Measurements from ENCODE around the gene MYH9.
A peak's percentile ranks its signal among the peaks of the same experiment; 100 is the strongest.
"Not testable (repeated sequence)": the region's sequence is repeated elsewhere in the genome, so short reads cannot be mapped to it uniquely, and the experiment has no call there.

Gene MYH9

DNA sequence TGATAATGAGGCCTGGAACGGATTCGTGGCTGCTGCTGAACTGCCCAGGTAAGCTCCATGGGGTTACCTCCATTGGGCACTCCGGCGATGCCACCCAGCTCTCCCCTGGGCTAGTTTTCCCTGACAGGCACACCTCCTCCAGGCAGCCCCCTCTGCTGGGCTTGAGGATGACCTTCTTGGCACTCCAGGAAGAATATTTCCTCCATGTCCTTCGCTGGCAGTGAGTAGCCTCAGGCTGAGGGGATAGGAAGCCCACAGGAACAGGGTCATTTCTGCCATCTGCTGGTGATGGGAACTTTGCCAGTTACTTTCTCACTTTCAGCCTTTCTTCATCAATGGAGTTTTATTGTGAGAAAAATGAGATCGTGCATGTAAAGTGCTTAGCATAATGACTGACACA is 126.1 kb downstream of the MYH9 start:
- DNase-seq = not testable (repeated sequence)

DNA sequence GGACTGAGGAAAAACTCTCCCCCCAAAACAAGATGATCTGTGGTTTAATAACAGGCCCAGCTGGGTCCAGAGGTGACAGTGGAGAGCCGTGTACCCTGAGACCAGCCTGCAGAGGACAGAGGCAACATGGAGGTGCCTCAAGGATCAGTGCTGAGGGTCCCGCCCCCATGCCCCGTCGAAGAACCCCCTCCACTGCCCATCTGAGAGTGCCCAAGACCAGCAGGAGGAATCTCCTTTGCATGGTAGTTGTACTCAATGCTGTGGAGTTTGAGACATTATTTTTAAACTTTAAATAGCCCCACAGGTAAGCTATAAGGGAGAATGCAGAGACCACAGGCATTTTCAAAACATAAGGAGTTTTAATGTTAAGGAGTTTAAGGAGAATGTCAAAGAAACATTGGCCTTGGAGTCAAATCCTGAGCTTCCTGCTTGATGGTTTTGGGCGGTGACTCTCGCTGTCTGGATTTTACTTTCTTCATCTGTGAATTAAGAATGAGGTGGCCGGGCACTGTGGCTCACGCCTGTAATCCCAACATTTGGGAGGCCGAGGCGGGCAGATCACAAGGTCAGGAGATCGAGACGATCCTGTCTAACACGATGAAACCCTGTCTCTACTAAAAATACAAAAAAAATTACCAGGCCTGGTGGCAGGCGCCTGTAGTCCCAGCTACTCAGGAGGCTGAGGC is 128.0 kb downstream of the MYH9 start:
- no peak for DNase-seq

DNA sequence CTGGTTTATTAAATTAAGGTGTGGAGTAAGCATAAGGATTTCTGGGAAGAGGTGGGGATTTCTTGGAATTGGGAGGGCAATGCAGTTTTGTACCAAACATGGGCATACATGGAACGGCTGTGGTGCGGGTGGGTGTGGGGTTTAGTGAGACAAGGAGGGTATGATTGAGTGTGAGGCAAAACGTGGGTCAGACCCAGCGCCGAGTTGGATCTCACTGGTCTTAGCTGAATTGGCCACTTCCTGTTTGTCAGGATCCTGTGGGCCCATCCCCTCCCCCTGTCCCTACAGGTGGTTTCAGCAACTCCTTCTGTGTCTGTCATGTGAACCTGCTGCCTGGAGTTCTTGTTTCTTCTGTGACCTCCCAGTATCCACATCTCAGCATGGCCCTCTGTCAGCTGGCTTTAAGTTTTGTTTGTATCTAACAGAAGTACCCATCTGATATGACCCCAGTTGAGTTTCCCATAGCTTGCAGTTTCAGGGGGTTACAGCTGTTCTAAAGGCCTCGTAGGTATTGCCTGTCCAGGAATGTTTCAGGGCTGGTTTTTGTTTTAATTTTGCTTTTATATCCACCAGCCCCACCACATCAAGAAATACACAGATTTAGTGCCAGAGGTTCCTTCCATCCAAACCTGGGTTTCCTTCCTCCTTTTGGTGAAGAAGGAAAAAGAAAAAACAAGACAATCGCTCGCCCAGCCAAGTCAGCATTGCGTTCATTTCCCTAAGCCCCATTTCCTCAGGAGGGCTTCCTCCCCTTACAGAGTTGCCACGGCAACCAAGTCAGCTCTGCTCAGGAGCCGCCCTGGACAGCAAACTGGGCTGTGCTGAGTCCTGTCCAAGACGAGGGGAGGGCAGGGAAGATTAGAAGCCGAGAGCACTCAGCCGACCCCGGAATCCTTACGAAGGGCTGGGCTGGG is 128.8 kb downstream of the MYH9 start:
- no peak for DNase-seq

DNA sequence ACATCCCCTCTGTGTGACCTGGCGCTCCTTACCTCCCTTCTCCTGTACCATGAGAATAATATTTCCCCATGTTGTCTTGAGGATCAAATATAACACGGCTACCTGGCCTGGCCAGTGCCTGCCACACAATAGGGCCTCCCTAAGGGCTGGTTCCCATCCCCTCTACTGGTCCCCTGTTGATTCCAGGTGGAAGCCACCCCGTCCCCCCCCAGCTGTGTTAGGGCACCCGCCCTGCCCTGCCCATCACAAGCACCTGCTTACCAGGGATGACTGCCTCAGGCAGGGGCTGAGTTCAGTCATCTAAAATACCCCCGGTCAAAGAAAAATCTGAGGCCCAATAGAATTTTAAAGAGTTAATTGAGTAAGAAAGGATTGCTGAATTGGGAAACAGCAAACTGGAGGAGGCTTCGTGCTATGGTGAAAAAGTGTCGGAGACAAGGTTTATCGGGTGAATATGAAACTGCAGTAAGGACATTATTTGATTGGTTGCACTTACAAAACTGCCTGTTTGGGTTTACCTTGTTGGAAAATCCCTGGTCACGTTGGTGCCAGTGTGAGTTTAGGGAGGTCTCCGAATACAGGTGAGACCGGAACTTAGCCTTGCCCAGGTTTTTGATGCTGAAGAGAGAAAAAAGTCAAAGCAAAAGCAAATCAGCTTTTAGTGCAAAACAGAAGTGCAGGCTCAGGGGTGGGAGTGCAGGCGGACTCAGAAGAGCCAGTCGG is 129.7 kb downstream of the MYH9 start:
- no peak for DNase-seq

DNA sequence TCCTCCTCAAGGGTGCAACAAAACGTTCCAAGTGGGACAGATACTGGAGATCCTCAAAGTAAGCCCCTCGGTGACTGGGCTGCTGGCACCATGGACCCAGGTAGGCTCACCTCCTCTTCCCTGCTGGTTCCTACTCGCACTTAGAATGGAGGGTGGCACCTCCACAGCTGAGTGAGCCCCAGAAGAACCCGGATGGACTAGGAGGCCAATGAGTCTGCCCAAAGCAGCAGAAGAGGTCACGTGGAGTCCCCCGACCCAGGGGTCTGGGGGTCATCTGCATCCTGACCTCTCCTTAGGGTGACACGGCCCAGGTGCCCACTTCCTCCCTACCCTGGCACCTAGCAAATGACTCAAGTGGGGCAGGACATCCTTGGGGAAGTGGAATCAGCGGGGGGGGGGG is 130.5 kb downstream of the MYH9 start:
- DNase-seq = no peak

DNA sequence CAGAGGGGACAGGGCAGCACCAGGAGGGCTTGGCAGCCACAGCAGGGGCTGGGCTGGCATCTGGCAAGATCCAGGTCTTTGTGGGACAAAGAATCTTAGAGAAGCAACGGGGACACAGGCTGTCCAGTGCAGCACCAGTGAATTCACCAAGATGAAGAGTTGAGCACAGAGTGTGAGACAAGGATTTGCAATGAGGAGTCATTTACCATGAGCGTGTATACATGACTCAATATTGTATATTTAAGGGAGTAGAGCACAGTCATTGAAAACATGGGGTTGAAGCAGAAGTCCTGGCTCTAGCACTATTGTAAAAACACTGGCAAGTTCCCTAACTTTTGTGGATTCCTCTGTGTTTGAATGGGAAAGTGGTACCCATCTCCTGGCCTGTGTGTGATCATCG is 131.3 kb downstream of the MYH9 start:
- DNase-seq = no peak

DNA sequence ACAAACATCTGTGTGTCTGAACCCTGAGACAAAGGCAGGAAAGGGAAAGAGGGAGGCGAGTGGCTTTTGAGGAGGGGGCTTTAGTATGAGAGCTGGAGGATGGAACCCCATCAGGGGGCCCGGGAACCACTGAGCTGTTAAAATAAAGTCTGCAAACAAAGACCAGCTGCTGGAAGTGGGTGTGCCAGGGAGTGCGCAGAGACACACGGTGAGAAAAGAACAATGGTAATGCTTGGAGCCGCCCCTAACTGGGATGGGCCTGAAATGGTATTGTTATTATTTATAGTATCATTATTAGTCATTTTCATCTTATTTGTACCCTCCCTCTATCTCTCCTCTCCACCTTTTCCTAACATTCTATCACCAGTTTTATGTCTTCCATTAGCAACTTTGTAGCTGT is 132.2 kb downstream of the MYH9 start:
- DNase-seq = not testable (repeated sequence)

DNA sequence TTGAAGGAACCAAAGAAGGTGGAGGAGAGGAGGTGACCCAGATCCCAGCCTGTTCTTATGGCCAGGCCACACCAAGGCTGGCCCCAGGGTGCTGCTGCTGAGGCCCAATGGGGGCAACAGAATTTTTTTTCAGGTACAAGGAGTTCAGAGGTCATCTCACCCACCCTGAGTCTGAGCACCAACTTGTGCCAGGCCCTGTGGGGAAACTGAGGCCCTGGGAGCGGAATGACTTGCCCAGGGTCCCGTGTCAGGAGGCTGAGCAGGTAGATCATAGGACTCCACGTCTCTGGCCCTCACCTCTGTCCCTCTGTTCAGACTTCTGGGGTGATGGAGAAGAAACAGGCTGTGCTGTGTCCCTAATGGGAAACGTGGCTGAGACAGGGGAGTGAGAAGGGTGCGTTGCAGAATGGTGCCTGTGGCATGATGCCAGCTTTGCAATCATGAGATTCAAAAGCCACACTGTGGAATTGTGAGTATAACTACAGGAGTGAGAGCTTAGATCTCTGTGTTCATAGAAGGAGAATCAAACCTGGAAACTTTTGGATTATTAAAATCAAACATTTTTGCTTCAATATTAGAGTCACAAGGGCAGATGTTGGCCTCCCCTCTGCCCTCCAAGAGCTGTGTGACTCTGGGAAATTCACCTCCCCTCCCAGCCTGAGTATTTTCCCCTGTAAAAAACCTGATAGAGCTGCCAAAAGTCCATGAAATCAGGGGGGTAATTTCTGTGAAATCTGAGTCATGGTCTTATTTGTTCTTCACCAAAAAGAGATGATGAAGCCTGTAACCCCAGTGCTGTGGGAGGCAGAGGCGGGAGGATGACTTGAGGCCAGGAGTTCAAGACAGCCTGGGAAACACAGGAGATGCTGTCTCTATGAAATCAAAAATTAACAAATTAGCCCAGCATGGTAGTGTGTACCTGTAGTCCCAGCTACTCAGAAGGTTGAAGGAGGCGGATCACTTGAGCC is 134.0 kb downstream of the MYH9 start:
- DNase-seq = peak; percentile 25

DNA sequence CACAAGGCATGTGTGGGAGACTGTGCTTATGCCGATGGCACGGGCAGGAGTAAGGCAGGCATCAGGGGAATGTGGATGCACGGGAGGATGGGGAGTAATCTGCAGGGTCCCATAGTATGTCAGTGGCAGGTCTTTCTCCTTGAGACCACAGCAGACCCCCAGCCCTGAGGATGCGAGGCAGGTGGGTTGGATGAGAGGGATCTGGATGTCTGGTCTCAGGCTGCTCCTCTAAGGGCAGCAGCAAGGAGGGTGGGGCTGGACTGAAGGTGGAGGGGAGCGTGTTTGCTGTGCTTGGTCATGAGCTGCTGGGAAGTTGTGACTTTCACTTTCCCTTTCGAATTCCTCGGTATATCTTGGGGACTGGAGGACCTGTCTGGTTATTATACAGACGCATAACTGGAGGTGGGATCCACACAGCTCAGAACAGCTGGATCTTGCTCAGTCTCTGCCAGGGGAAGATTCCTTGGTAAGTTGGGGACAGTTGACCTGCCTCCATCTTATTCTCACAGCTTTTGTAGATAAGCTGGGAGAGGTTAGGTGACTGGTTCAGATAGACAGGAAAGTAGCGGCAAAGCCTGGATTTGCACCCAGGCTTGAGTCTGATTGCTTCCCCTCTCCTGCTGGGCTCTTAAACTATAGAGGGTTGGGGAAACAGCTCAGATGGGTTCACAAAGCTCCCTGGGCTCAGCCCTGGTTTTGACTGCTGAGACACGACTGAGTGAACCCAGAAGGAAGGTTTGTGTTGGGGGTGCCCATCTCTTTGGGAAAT is 134.8 kb downstream of the MYH9 start, which contains the start of gene APOL1:
Gene APOL1, plus strand, starts transcription at position 380 of the 769 bp plus-strand sequence. CDS start 1,823 bp downstream, outside the sequence.
- peak; percentile 86 for DNase-seq

DNA sequence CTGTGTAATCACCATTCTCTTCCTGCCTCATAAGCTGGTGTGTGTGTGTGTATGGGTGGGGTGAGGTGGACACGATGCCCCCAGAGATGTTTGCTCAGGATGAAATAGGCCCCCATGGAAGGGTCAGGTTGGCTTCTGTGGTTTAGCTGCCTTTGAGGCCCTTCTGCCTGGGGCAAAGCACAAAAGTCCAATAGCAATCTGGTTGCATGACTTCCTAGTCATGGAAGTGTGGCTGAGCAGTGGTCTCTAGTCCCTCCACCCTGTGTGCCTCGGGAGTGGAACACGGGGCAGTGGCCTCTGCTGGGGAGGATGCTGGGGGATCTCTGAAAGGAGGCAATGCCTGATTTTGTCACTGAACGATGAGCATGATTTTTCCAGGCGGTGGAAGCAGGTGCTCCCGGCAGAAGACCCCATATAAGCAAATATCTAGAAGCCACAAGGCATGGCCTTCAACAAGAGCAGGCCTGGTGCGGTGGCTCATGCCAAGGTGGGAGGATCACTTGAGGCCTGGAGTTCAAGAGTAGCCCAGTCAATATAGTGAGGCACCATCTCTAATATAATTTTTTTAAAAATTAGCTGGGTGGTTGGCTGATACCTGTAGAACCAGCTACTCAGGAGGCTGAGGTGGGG is 135.7 kb downstream of the MYH9 start:
- not testable (repeated sequence) for DNase-seq

DNA sequence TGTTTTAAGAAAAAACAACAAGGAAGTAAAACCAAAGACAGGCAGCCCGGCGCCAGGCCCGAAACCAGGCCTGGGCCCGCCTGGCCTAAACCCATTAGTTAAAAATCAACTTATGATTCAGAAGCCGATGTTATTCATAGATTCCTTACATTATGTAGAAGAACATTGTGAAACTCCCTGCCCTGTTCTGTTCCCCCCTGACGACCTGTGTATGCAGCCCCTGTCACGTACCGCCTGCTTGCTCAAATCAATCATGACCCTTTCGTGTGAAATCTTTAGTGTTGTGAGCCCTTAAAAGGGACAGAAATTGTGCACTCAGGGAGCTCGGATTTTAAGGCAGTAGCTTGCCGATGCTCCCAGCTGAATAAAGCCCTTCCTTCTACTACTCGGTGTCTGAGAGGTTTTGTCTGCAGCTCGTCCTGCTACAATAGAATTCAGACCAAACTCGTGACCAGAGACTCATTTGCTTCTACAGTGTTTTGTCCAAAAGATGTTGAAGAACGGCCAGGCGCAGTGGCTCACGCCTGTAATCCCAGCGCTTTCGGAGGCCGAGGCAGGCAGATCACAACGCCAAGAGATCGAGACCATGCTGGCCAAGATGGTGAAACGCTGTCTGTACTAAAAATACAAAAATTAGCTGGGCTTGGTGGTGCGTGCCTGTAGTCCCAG is 137.3 kb downstream of the MYH9 start:
- not testable (repeated sequence) for DNase-seq

DNA sequence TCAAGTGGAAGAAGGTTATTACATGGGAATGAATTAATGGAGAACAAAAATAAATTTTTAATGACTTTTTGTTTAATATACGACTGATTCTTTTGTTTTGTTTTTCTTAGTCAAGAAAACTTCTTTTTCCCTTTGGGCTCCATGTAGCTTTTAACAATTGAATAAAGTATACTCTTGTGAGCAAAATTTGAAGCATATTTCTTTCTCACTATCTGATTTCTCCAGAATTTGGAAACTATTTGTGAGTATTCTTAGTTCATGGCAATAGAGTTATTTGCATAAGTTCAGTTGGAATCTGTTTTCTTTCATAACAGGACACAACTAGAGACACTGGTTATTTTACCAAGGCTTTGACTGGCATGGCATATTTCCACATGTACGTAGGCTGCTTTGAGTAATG is 138.6 kb downstream of the MYH9 start:
- DNase-seq = no peak

DNA sequence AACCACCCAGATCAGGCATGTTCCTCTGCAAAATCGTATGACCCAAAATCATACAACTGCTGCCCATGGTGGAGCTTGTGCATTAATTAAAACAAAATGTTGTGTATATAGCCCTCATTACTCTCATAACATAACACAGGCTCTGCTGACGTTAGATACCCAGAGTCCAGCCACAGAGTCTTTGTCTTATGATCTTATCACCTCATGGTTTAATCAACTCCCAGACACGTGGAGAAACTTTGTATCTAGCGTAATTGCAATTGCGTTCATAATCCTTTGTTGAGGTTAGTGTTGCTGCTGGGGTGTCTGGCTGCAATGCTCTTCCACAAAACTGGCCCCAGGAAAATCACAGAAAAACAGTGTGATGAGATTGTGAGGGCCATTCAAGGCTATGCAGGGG is 139.8 kb downstream of the MYH9 start:
- no peak for DNase-seq

DNA sequence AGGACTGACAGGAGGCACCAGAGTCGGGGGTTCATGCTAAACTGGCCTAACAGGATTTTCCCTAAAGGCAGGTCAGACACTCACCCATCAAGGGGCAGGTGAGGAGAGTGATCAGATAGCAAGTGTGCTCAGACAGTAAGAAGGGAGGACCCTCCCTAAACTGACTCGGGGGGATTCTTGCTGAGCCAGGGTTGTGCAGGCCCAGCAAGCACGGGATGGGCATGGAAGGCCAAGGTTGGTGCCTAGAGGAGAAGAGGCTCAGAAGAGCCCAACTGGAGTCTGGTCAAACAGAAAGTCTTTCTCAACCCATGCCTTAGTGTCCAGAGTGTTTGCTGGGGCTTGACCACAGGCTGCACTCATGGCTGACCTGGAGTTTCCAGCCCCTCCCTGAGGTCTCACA is 141.0 kb downstream of the MYH9 start:
- no peak for DNase-seq

DNA sequence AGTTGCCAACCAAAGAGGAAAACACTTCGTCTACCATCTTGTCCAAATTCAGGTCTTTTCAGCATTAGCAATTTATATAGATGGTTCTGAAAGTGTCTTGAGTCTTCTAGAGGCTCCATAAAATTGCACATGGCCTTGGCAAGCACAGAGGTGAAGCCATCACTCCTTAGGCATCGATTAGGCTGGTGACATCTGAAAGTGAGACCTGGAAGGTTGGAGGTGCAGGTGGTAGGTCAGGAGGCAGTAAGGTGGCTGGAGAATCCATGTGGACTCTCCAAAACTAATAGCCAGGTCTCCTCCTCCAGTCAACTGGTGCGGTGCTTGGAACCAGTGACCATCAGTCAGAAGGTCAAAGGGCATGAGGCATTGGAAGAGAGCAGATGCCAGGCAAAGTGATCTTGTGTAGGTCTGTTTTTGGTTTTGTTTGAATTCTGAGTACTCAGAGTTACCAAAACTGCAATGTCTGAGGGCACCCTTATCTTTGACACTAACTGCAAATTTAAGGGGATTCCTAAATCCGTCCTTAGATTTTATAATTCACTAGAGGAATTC is 141.9 kb downstream of the MYH9 start:
- DNase-seq = no peak

DNA sequence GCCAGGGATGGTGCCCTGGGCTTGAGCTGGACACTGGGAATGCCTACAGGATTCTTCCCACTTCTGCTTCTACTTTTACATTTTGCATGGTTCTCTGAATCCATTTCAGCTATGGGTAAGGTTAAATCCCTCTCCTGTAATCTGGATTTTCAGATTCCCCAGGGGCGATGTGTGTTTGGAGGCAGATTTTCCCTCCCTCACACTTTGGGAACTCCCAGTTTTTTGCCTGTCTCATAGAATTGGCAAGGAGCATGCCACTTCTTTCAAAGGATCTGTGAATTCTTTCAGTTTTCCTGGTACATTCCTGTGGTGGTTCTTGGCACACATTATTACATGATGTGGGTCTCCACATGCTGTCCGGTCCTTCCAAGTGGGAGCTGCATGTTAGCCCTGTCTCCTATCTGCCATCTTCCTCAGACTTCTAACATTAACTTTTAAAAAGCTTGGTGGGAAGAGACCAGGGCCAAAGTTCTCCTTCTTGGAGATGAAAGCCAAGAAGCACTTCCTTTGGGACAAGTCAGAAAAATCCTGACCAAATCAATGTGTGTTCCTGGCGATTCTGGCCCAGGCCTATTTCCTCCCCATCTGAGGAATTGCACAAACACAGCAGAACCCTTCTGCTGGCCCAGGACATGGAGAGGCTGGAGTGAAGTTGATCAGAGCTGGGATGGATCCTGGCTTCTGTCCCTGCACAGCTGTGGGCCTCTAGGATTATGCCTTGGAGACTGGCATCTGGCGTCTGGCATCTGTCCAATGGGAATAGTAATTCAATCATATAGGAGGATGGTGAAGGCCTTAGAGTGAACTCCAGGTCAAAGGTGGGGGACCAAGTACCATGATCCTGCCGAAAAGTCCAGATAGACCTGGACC is 143.0 kb downstream of the MYH9 start:
- no peak for DNase-seq

DNA sequence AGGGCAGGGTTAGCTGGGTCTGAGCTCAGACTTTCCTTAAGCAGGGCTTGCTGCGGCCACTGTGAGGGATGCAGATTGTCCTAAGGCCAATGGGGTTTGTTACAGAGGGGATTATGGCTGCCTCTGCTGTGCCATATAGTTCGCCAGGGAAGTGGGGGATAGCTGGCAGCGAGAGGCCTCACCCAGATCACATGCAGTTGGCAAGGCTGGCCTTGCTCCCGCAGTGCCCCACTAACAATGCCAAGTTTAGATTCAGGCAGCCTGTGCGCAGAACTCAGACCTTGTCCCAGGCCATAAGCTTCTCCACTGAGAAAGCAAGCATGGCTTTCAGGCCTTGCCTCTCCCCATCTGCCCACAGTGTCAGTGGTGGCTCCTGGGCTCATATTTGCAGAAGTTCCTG is 143.8 kb downstream of the MYH9 start:
- DNase-seq = no peak

DNA sequence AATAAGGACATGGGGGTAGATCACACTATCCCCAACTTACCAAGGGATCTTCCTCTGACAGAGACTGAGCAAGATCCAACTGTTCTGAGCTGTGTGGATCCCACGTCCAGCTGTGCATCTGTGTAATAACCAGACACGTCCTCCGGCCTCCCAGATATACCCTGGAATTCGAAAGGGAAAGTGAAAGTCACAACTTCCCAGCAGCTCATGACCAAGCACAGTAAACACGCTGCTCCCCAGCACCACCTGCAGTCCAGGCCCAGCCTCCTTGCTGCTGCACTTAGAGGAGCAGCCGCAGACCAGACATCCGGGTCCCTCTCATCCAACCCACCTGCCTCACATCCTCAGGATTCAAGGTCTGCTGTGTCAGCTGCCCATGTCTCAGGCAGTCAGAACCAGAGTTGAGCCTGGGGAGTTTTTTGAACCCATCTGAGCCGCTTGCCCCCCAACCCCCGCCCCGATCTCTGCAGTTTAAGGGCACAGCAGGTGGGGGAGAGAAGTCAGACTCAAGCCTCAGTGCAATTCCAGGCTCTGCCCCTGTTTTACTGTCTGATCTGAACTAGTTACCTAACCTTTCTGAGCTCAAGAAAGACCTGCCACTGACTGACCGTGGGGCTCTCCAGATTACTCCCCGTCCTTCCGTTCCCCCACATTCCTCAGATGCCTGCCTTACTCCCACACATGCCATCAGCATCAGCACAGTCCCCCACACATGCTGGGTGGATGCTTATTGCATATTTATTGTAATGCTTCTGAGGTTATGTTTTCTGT is 148.2 kb downstream of the MYH9 start, which contains the start of gene APOL2:
Gene APOL2, minus strand, starts transcription at position 127 of the 771 bp plus-strand sequence. CDS start 6,365 bp downstream, outside the sequence.
- DNase-seq = peak; percentile 97

All from inflammatory macrophage treated with lipopolysaccharide for 4 hours (primary cell).